Caco-2 (cell line): Measurements from ENCODE around the gene LRRC8A. TPM values are rescaled to one million over a fixed set of nuclear protein-coding genes. Genes with fewer than 3 reads are reported as not detected.
"Not testable (repeated sequence)": the region's sequence is repeated elsewhere in the genome, so short reads cannot be mapped to it uniquely, and the experiment has no call there.

ENCODE experiments used
- BruUV-seq: library from RNA; stranded (reverse); fragments of 400-500 nt; replicated peaks from 2 replicates; lab custom pipeline; 2021; lab: Mats Ljungman, UMichigan
- CTCF ChIA-PET: fragments of 300-600 bp; sonication (Branson Sonifier 250); formaldehyde crosslinking; loops from one replicate; lab custom pipeline; 2022; ENCODE audit warnings: antibody characterized with exemption; lab: Charles Lee
- POLR2A ChIA-PET: fragments of 300-600 bp; sonication (Branson Sonifier 250); formaldehyde crosslinking; loops from one replicate; lab custom pipeline; 2022; ENCODE audit warnings: antibody characterized with exemption; lab: Charles Lee
- DNase-seq, 2 experiments: peaks; one replicate each; pipeline versions ENCODE4 v3.0.0 to v3.0.0-alpha.2; 2020 to 2022
- H3K27me3 ChIP-seq: replicated peaks from 2 replicates; pipeline ENCODE4 v1.6.0; 2011; ENCODE audit warnings: low read length; ENCODE audit not compliant: control insufficient read depth, insufficient read depth
- H3K36me3 ChIP-seq: 2 replicates; pipeline ENCODE4 v1.5.1; 2011; ENCODE audit warnings: low read length; ENCODE audit not compliant: control insufficient read depth, insufficient read depth
- H3K4me1 ChIP-seq: fragments of 250-450 bp; sonication (Bioruptor Pico); 2 replicates; pipeline ENCODE4 v1.5.1; 2020; ENCODE audit warnings: mild to moderate bottlenecking
- H3K4me3 ChIP-seq: 2 replicates; pipeline ENCODE4 v1.5.1; 2011; ENCODE audit warnings: low read depth, mild to moderate bottlenecking, control low read depth, low read length
- H3K9me3 ChIP-seq: fragments of 250-450 bp; sonication (Bioruptor Pico); 2 replicates; pipeline ENCODE4 v1.5.1; 2020; ENCODE audit warnings: mild to moderate bottlenecking, moderate library complexity
- H3K27ac Mint-ChIP-seq: one replicate; pipeline ENCODE4 v1.8.0; 2022; ENCODE audit warnings: mixed read lengths; ENCODE audit not compliant: unreplicated experiment
- H3K27me3 Mint-ChIP-seq: one replicate; pipeline ENCODE4 v1.8.0; 2022; ENCODE audit warnings: mixed read lengths; ENCODE audit not compliant: insufficient read depth, unreplicated experiment
- H3K36me3 Mint-ChIP-seq: one replicate; pipeline ENCODE4 v1.8.0; 2022; ENCODE audit warnings: mild to moderate bottlenecking, mixed read lengths; ENCODE audit not compliant: insufficient read depth, unreplicated experiment
- H3K4me1 Mint-ChIP-seq: one replicate; pipeline ENCODE4 v1.8.0; 2022; ENCODE audit warnings: low read depth, mixed read lengths; ENCODE audit not compliant: unreplicated experiment
- H3K4me3 Mint-ChIP-seq: one replicate; pipeline ENCODE4 v1.8.0; 2022; ENCODE audit warnings: mild to moderate bottlenecking, moderate library complexity, mixed read lengths; ENCODE audit not compliant: unreplicated experiment
- H3K9me3 Mint-ChIP-seq: one replicate; pipeline ENCODE4 v1.8.0; 2022; ENCODE audit warnings: mixed read lengths; ENCODE audit not compliant: unreplicated experiment
- intact Hi-C: fragments of 100-400 bp; cut with micrococcal nuclease; formaldehyde crosslinking; loops from one replicate; pipeline ENCODE4 v1.10.0; 2022; ENCODE audit not compliant: unreplicated experiment
- total RNA-seq: library from RNA; stranded (reverse); gene quantifications from 2 replicates; pipeline ENCODE4 v1.2.3, GENCODE V29; 2022
- TF ChIP-seq, protein P1 (sequence below), 2 experiments: fragments of 200-600 bp in 1 of 2; IDR thresholded peaks; 1 replicate in 1 of 2; 2 replicates in 1 of 2; pipeline versions ENCODE4 v1.5.1 to v1.8.0; 2011 to 2022; ENCODE audit warnings: antibody characterized with exemption in 1 of 2, control low read depth in 1 of 2, inconsistent platforms in 1 of 2, low read depth in 1 of 2, low read length in 1 of 2, mild to moderate bottlenecking in 1 of 2, moderate library complexity in 1 of 2; ENCODE audit not compliant: insufficient read depth in 1 of 2, severe bottlenecking in 1 of 2, unreplicated experiment in 1 of 2

Gene LRRC8A
- total RNA-seq, 1 experiment from 2014 or later = 21.9 TPM

DNA sequence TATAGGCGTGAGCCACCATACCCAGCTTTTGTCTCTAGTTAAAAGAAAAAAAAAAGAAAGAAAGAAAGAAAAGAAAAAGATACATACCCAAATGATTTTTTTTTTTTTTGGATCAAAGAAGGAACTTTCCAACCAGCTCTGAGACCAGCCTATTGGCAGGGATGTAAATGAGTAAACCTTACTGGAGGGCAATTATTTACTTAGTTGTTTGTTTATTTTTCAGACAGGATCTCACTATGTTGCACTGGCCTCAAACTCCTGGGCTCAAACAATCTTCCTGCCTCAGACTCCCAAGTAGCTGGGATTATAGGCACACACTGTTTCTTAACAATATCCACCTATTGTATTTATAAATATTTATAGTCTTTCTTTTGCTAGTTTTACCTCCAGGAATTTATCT, 41.4 kb upstream of the LRRC8A start:
- Histone ChIP-seq H3K9me3 (no peaks in the 10 kb centered on the region), H3K4me3 (no peak overlapping the region), H3K27me3 (no peaks in the 10 kb centered on the region), H3K4me1 (peaks cover 30% of the 10 kb centered on the region), H3K36me3 (no peaks in the 10 kb centered on the region; the same call in 1 of the 2 replicates)
- intact Hi-C loops = no loop called here
- Mint-ChIP-seq H3K9me3 (no peaks in the 10 kb centered on the region), H3K27ac (no peak overlapping the region), H3K4me1 (peaks cover 14% of the 10 kb centered on the region), H3K36me3 (peaks cover 14% of the 10 kb centered on the region), H3K27me3 (no peaks in the 10 kb centered on the region), H3K4me3 (no peak overlapping the region)
- no TSS peak for BruUV-seq
- no peak for DNase-seq
- POLR2A ChIA-PET = no interaction called here
- TF ChIP-seq, protein P1, sequence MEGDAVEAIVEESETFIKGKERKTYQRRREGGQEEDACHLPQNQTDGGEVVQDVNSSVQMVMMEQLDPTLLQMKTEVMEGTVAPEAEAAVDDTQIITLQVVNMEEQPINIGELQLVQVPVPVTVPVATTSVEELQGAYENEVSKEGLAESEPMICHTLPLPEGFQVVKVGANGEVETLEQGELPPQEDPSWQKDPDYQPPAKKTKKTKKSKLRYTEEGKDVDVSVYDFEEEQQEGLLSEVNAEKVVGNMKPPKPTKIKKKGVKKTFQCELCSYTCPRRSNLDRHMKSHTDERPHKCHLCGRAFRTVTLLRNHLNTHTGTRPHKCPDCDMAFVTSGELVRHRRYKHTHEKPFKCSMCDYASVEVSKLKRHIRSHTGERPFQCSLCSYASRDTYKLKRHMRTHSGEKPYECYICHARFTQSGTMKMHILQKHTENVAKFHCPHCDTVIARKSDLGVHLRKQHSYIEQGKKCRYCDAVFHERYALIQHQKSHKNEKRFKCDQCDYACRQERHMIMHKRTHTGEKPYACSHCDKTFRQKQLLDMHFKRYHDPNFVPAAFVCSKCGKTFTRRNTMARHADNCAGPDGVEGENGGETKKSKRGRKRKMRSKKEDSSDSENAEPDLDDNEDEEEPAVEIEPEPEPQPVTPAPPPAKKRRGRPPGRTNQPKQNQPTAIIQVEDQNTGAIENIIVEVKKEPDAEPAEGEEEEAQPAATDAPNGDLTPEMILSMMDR (IDR thresholded peaks at IDR 0.05; ENCODE audit: insufficient read depth in 1 of 2, low read depth in 1 of 2, low read length in 1 of 2, severe bottlenecking in 1 of 2, unreplicated experiment in 1 of 2) = no peak
- CTCF ChIA-PET = no interaction called here

DNA sequence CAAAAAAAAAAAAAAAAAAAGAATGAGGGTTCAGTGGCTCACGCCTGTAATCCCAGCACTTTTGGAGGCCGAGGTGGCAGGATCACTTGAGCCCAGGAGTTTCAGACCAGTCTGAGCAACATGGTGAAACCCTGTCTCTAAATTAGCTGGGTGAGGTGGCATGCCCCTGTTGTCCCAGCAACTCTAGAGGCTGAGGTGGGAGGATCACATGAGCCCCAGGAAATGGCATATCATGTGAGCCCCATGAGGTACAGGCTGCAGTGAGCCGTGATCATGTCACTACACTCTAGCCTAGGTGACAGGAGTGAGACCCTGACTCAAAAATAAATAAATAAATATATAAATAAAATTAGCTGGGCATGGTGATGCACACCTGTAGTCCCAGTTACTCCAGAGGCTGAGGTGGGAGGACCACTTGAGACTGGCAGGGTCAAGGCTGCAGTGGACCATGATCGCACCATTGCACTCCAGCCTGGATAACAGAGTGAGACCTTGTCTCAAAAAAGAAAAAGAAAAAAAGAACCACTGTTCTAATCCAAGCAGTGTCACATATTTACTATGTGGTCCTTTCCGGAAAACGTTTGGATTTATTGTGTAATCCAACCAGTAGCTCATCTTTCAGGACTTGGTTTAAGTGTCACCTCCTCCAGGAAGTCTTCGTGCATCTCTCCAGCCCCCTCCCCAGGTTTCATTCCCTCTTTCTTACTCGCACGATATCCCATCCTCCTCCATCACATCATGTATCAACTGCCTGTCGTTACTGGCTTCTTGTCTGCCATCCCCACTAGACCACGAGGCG, 40.0 kb upstream of the LRRC8A start:
- no peaks in the 10 kb centered on the region for H3K9me3 Mint-ChIP-seq
- BruUV-seq = no TSS peak
- H3K4me1 Mint-ChIP-seq = peaks cover 16% of the 10 kb centered on the region
- TF ChIP-seq, protein P1 (IDR thresholded peaks at IDR 0.05; ENCODE audit: insufficient read depth in 1 of 2, low read depth in 1 of 2, low read length in 1 of 2, severe bottlenecking in 1 of 2, unreplicated experiment in 1 of 2) = no peak
- no peaks in the 10 kb centered on the region for H3K27me3 ChIP-seq
- ChIA-PET POLR2A (no interaction called here), CTCF (no interaction called here)
- no peak overlapping the region for H3K4me3 Mint-ChIP-seq
- H3K4me3 ChIP-seq = no peak overlapping the region
- H3K36me3 ChIP-seq = no peaks in the 10 kb centered on the region
- no peaks in the 10 kb centered on the region for H3K9me3 ChIP-seq
- intact Hi-C loops = no loop called here
- no peaks in the 10 kb centered on the region for H3K27me3 Mint-ChIP-seq
- H3K36me3 Mint-ChIP-seq = peaks cover 10% of the 10 kb centered on the region
- peaks cover 38% of the 10 kb centered on the region for H3K4me1 ChIP-seq
- DNase-seq = no peak
- H3K27ac Mint-ChIP-seq = no peak overlapping the region

DNA sequence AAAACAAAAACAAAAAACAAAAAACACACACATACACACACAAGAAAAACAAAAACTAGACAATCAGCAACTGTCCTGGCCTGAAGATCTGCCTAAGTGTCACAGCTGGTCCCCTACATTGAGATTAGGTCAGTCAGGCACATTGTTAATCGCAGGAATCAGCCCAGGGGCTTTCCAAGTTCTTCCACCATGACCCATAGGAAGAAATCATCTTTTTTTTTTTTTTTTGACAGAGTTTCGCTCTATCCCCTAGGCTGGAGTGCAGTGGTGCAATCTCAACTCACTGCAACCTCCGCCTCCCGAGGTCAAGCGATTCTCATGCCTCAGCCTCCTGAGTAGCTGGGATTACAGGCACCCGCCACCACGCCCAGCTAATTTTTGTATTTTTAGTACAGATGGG, 38.8 kb upstream of the LRRC8A start:
- BruUV-seq, H3K9me3 ChIP-seq, H3K27ac Mint-ChIP-seq, H3K4me3 Mint-ChIP-seq, H3K4me3 ChIP-seq, H3K27me3 ChIP-seq, H3K9me3 Mint-ChIP-seq, H3K36me3 ChIP-seq, POLR2A ChIA-PET, intact Hi-C loops, H3K27me3 Mint-ChIP-seq, CTCF ChIA-PET, DNase-seq: not testable (repeated sequence)
- Mint-ChIP-seq H3K4me1 (peaks cover 11% of the 10 kb centered on the region), H3K36me3 (peaks cover 17% of the 10 kb centered on the region)
- H3K4me1 ChIP-seq = peaks cover 27% of the 10 kb centered on the region
